NCI-H226 (cell line): ENCODE results near the gene CCSER2.
"Not testable (repeated sequence)": the region's sequence is repeated elsewhere in the genome, so short reads cannot be mapped to it uniquely, and the experiment has no call there.

Source experiments
- DNase-seq: peaks from one replicate; pipeline ENCODE4 v3.0.0-alpha.2; 2015

The CCSER2 gene, protein sequence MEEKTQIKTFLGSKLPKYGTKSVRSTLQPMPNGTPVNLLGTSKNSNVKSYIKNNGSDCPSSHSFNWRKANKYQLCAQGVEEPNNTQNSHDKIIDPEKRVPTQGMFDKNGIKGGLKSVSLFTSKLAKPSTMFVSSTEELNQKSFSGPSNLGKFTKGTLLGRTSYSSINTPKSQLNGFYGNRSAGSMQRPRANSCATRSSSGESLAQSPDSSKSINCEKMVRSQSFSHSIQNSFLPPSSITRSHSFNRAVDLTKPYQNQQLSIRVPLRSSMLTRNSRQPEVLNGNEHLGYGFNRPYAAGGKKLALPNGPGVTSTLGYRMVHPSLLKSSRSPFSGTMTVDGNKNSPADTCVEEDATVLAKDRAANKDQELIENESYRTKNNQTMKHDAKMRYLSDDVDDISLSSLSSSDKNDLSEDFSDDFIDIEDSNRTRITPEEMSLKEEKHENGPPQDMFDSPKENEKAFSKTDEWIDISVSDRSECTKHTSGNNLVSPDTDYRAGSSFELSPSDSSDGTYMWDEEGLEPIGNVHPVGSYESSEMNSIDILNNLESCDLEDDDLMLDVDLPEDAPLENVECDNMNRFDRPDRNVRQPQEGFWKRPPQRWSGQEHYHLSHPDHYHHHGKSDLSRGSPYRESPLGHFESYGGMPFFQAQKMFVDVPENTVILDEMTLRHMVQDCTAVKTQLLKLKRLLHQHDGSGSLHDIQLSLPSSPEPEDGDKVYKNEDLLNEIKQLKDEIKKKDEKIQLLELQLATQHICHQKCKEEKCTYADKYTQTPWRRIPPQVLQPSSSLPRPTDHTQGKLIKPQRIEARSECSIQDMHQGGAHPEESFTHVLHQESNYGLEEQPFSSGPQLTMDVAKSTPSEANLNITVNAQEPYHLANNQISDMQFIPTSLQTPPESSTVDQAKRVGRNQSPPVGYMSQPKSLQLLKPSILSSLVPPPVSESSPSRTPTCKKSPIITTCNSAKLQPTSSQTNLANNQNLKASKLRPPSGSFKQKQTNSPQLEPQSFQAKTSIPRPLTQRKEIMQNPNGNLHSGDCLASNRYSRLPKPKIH

DNA sequence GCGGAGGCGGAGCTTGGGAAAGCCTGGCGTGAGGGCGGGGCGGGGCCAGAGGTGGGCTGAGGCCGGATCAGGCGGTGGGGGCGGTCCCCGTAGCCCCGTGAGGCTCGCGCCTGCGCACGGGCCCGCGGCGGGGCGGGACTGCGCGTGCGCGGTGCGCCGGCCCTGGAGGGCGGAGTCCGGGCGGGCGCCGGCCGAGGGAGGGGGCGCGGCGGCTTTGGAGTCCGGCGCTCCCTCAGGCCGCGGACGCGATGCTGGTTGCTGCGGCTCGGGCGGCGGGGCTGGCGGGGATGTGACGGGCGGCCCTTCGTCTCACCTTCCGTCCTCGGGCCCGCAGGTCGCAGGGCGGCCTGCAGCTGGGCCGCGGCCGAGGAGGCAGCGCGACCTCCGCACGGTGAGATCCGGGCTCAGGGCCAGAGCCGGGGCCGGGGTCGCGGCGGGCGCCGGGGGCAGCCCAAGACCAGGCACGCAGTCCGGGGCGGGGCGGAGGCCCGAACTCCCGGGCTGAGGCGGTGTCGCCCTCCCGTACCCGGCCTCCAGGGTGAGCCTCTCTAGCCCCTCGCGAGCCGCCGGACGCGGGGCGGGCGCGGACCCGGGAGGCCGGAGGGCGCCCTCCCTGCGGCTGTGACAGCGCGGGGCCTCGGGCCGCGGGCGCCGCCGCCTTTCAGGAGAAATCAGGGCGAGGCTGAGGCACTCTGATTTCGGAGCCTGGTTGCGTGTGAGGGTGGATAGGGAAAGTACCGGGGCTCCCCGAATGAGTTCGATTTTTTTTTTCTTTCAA lies at the start of gene CCSER2:
CCSER2 (plus strand) TSS at position 172 of the 778 bp plus-strand sequence. CDS start 42,464 bp downstream, outside the sequence.
- no peak for DNase-seq

DNA sequence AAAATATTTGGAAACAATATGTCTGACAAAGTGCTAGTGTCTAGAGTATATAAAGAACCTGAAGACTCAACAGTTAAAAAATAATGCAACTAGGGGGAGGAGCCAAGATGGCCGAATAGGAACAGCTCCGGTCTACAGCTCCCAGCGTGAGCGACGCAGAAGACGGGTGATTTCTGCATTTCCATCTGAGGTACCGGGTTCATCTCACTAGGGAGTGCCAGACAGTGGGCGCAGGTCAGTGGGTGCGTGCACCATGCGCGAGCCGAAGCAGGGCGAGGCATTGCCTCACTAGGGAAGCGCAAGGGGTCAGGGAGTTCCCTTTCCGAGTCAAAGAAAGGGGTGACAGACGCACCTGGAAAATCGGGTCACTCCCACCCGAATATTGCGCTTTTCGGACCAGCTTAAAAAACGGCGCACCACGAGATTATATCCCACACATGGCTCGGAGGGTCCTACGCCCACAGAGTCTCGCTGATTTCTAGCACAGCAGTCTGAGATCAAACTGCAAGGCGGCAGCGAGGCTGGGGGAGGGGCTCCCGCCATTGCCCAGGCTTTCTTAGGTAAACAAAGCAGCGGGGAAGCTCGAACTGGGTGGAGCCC lies 48.4 kb upstream of the CCSER2 start:
- DNase-seq = not testable (repeated sequence)

DNA sequence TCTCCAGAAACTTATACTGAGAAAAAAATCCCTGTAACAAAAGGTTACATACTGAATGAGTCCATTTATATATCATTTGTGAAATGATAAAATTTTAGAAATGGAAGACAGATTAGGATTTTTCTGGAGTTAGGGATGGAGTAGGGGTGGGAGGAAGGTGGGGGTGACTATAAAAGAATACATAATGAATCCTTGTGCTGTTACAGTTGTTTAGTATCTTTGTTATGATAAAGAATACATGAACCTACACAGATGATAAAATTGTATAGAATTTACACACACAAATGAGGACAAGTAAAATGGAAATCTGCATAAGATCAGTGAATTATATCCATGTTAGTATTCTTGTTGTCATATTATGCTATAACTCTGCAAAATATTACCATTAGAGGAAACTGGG lies 41.7 kb upstream of the CCSER2 start:
- DNase-seq = no peak

DNA sequence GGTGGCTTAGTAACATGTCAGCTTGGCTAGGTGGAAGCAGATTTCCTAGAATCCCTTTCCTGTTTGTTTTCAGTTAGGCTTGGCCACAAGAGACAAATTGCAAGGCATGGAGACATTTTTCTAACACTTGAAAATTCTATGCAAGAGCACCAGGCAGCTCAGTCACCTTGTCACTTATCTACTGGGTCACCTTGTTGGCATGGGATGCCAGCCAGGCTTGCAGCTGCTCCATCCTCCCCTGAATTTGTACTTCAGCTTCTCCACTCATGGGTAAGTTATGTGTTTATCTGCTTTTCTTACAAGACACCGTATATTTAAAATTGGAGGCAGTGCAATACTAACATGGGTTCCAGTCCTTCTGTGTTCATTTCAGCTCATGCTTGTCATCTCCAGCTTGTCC lies 40.2 kb upstream of the CCSER2 start:
- DNase-seq = no peak

DNA sequence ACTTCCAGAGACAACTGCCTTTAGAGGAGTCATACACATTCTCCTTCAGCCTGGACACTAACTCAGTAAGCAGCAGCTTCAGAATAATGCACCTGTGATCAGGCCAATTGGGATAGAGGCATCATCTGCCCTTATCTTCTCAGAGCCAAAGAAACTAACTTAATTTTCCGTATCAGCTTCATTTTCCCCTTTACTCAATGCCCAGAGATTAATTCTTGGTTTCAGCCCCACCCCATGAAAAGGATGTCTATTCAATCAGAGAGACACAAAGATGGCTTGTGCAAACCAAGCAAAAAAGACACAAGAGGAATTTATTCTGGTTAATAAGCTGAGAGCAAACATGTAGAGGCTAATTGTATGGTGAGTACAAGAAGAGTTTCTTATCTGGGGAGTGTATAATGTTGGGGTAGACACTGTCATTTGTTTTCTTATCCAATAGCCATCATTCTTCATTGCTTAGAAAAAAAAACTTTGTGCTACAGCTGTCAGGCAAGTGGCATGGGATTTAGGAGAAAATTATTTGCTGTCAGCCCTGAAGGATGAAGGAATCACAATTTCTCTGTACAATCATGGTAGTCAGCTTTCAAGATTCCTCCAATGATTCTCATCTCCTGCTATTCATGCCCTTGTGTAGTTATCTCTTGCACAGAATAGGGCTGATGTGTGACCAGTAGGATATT lies 38.7 kb upstream of the CCSER2 start:
- no peak for DNase-seq

DNA sequence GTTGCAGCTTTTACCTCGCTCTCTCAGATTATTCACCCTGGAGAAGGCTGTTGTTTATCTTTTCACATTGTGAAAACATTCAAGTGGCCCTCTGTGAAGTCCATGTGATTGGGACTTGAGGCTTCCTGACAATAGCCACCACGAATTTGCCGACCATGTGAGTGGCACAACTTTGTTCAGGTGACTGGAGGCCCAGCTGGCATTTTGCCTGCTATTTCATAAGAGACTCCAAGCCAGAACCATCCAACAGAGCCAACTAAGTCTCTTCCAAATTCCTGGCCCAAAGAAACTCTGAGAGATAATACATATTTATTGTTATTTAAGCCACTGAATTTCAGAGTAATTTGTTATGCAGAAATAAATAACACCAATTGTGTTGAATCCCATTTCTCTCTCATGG lies 38.2 kb upstream of the CCSER2 start:
- no peak for DNase-seq

DNA sequence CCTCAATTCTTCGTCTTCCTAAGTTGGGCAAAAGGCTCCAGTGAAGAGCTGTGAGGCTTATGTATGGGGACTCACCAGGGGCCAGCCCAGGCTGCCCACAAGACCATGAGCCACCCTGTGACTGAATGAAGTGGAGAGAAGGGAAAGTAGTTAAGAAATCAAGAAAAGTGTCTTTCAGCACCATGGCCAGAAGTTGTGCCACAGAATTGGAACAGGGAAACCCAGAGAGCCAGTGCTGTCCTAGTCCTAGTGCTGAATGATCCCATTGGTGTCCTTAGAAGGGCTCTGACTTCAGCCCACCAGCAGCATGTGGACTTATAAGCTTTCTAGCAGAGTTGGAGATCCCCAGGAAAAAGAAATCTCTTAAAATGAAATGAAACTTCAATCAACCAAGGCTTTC lies 37.0 kb upstream of the CCSER2 start:
- peak; percentile 37 for DNase-seq

DNA sequence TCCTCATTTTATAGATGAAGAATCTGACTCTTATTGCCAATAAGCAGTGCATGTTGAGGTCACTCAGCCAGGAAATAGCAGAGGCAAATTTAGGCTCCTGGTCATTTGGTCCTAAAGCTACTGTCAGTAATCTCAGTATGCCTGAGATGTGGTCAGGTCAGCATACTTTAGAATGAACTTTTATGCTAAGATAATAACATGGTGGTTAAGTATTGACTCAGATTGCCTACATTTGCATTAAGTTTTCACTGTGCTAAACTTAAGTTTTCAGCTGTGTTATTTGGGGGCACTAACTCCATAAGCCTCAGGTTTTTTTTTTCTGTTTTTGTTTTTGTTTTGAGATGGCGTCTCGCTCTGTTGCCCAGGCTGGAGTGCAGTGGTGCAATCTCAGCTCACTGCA lies 35.9 kb upstream of the CCSER2 start:
- DNase-seq = no peak

DNA sequence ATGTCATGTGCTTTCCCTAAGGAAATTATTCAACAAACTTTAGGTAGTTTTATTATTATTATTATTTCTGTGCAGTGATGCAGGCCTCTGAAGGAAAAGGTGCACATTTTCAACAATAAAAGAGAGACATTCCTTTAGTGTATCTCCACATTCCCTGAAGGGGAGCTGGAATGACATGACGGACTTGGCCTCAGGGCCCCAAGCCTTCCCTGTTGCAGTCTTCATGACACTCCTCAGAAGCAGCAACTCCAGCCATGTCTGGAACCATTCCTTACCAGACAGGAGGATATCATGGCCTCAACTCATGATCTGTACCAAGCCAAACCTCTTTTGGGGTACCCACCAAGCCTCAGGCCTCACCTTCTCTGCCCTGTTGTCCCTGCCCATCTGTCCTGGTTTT lies 35.2 kb upstream of the CCSER2 start:
- DNase-seq = no peak

DNA sequence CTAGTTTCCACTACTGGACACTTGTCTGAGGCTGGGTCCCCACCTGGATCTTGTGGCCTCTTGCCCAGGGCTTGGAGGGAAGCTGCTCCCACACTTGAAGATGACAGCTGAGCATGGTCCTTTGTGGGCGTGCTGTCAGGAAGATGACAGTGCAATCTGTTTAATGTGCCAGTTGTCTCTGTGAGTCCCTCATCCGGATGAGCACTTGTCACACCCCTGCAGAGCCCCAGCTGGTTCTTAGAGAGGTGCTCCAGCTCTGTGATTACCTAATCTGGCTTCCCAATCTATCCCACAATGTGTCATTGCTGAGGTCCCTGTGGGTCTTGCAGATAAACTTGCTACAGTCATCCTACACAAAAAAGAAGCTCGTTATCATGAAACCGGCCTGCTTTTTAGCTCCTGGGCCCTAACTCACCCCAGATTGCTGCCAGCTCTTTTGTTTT lies 34.8 kb upstream of the CCSER2 start:
- no peak for DNase-seq

DNA sequence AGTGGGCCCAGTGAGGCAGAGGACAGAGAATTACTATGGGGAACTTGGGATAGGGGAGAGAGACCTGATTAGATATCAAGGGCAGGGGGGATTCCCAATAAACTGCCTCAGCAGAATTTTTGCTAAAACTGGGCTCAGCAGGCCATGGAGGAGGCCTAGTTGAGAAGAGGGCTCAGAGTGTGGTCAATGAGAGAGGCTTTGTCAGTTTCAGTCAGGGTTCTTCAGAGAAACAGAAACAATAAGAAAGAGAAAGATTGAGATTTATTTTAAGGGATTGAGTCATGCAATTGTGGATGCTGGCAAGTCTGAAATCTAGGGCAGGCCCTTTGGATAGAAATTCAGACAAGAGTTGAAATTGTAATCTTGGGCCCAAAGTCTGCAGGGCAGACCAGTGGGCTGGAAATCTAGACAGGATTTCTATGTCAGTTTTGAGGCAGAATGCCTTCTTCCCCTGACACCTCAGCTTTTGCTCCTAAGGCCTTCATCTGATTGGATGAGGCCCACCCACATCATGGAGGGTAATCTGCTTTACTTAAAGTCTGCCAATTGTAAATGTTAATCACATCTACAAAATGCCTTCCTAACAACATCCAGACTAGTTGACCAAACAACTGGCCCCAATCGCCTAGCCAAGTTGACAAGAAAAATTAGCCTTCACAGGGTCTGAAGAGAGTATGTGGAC lies 33.5 kb upstream of the CCSER2 start:
- no peak for DNase-seq

DNA sequence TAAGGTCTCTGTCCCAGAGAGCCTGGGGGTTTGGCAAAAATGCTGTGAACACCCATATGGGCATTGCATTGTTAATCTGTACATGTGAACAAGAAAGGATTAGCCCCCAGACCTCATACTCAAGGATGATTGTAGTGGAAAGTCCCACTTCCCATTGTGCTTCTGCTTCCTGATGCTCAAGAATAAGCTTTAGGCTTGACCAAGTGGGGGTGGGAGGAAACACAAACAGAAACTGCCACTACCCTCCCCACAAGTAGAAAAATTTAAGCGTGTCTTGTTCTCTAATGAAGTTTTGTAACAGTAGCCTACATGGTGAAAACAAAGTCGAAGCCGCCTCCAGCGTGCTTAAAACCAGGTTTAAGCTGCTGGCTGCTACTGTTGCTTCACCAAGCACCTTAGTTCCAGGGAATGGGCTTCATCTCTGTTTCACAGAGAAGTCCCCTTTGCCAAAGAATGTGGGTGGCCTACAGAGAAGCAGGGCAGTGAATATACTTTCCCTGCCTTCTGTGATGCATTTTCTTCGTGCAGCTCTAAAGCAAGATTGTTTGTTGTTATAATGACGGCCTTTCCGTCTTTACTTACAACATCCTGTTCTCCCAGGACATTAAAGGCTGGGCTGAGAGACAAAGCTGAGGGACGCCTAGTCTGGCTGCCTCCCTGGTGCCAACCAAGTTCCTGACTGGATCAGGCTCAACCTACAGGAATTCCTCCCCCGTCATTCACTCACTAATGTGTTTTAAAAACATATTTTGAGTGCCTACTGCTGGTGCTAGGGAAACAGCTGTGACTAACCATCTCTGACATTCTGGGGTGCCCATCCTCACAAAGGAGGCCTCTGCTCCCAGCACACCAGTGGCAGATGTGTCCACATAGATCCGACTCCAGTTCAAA lies 32.1 kb upstream of the CCSER2 start:
- no peak for DNase-seq

DNA sequence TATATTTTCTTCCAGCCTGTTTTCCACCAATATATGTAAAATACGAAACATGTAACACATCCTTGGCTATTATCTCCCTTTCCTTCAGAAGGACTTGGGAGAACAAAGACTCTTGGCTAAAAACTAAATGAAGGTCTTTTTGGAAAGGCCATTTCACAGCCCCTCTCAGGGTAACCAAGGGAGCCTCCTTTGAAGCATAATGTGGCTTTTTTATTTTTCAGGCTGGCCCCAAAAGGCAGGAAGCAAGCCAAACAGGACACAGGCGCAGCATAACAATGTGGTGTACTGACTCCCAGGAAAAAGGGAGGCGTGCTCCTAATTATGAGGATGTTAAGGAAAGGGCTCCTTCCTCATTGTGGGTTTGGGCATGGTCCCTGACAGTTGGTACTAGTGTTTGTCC lies 30.3 kb upstream of the CCSER2 start:
- DNase-seq = no peak

DNA sequence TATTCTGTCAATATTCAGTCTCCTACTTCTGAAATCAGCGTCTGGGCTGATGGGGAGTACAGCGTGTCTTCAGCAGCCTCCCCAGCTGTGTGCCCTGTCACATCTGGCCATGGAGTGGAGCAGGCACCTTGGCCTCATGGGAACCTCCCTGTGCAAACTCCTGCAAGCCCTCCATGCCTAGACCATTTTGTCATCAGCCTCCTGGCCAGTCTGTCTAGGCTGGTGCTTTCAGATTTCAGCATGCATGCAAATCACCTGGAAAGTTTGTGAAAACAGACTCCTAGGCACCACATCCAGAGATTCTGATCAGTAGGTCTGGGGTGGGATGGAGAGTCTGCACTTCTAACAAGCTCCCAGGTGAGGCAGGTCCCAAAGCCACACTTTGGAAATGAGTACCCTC lies 26.2 kb upstream of the CCSER2 start:
- no peak for DNase-seq

DNA sequence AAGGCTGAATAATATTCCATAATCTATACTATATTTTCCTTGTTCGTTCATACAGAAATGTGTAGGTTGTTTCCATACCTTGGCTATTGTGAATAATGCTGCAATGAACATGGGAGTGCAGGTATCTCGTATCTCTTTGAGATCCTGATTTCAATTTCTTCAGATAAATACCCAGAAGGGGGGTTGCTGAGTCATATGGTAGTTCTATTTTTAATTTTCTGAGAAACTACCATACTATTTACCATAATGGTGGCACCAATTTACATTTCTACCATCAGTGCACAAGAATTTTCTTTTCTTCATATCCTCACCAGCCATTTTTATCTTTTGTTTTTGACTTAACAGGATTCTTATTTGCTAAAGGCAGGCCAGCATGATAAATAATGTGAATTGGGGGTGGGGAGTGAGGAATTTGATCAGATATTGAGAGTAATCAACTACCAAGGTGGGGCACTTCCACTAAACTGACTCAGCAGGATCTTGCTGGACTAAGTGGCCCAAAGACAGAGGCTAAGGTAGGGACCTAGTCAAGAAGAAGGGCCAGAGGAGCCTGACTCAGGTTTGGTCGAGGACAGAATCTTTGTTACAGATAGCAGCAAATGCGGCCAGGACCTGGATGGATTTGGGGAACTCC lies 21.5 kb upstream of the CCSER2 start:
- DNase-seq = no peak

DNA sequence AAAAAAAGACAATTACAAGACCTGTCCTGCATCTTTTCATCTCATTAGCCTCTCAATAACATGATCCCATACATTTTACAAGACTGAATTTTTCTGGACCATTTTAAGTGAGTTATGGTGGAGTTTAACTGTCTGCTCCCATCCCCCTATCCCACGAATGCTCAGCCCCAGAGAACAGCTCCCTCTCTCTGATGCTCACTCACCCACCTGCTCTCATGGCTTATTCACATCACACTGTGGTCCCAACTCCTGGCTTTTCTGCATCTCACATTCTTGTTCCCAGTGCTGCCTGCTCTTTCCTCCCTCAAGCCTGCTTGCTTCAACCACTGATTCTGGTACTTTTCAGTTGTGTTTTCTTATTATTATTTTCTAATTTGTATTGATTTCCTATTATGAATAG lies 20.4 kb upstream of the CCSER2 start:
- no peak for DNase-seq

DNA sequence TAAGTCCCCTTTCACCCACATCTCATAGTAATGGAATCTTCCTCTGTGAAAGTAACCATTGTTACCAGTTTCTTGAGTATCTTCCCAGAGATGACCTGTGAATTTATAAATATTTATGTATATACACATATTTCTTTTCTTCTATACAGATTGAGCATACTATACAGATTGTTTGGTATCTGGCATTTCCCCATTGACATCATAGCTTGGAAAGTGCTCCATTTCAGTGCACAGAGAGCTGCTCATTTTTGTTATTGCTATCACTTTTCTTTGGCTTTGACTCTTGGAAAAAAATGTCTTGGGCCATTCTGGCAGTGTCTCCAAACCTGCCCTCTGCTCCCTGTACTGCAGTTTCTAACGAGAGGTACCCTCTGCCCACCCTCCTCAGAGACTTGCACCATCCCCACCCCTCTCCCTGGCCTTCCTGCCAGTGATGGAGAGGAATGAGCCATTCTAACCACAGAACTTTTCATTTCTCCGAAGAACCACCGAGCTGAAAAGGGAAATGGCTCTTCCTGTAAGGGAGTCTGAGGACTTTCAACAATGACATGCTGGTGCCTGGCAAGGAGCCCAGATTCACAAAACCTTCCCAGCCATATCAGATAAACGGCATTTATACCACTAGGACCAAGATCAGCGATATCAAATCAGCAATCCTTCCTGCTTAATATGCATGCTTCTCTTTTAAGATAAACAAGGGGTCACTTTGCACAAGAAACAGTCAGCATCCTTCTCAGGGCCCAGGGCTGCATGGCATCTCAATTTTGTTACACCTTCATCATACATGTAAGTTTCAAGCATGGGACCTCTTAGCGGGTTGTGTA lies 19.7 kb upstream of the CCSER2 start:
- DNase-seq = peak; percentile 28

DNA sequence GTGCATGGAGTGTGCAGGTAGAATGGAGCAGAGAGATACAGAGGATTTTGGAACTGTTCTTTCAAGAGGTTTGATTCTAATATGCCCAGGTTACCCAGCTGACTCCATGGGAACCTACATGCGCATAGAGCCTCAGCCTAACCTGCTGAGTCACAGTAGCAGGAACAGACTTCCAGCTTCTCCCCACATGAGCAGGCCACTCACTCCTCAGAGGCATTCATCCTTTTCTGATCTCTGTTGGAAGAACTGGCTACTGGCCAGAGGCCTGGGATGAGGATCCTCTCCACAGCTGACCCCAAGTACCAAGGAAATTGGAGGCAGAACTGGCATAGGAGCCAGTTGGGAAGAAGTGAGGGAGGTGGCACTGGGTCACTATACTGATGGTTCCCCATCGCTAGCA lies 17.9 kb upstream of the CCSER2 start:
- peak; percentile 35 for DNase-seq

DNA sequence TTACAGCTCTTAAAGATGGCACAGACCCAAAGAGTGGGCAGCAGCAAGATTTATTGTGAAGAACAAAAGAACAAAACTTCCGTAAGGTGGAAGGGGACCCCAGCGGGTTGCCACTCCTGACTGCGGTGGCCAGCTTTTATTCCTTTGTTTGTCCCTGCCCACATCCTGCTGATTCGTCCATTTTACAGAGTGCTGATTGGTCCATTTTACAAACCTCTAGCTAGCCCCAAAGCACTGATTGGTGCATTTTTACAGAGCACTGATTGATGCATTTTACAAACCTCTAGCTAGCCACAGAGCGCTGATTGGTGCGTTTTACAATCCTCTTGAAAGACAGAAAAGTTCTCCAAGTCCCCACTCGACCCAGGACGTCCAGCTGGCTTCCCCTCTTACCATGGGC lies 16.8 kb upstream of the CCSER2 start:
- no peak for DNase-seq
